ENCODE data around the gene PLA2G6.

- no peak for TF ChIP-seq POLR2A (IDR thresholded peaks at IDR 0.05)
- TF ChIP-seq CTCF (IDR thresholded peaks at IDR 0.05) = no peak
These were observed 19.7 kb upstream of the PLA2G6 start for GRCh38 chr22:38201371-38201710.
